Measurements from ENCODE around the gene FMO1. TPM values are rescaled to one million over a fixed set of nuclear protein-coding genes. Genes with fewer than 3 reads are reported as not detected.

Gene FMO1
- total RNA-seq, 4 donors from 2014 or later: 0.77 to 14.1 (median 2.7) TPM

- intact Hi-C loops (cut with DNase I; ENCODE audit: low total_unique reads): no loop called here
- DNase-seq: no peak
- H3K4me1 ChIP-seq: no peaks in the 10 kb centered on the region
- H3K27ac ChIP-seq: no peak overlapping the region
- no peaks in the 10 kb centered on the region for H3K9me3 ChIP-seq
- no peaks in the 10 kb centered on the region for H3K27me3 ChIP-seq
- H3K4me3 ChIP-seq: no peak overlapping the region
- no peaks in the 10 kb centered on the region for H3K36me3 ChIP-seq
- TF ChIP-seq CTCF (IDR thresholded peaks at IDR 0.05) (no peak), POLR2A (IDR thresholded peaks at IDR 0.05) (no peak)
These were observed 4.4 kb upstream of the FMO1 start for GRCh38 chr1:171243878-171244277.

- intact Hi-C loops (cut with DNase I; ENCODE audit: low total_unique reads): no loop called here
- Histone ChIP-seq H3K9me3 (no peaks in the 10 kb centered on the region), H3K4me1 (no peaks in the 10 kb centered on the region), H3K4me3 (no peak overlapping the region), H3K27ac (no peak overlapping the region), H3K27me3 (no peaks in the 10 kb centered on the region), H3K36me3 (no peaks in the 10 kb centered on the region)
- TF ChIP-seq POLR2A (IDR thresholded peaks at IDR 0.05) (no peak), CTCF (IDR thresholded peaks at IDR 0.05) (peak; percentile 47 to 60 (median 54))
- DNase-seq: no peak
These were observed 2.7 kb upstream of the FMO1 start for GRCh38 chr1:171245458-171246064.

GRCh38 chr1:171247501-171247900, 793 bp upstream of the FMO1 start:
- Histone ChIP-seq H3K36me3 (no peaks in the 10 kb centered on the region), H3K27ac (no peak overlapping the region), H3K4me1 (no peaks in the 10 kb centered on the region), H3K4me3 (no peak overlapping the region), H3K27me3 (no peaks in the 10 kb centered on the region), H3K9me3 (no peaks in the 10 kb centered on the region)
- no peak for TF ChIP-seq CTCF (IDR thresholded peaks at IDR 0.05)
- TF ChIP-seq POLR2A (IDR thresholded peaks at IDR 0.05): no peak
- intact Hi-C loops (cut with DNase I; ENCODE audit: low total_unique reads): no loop called here
- no peak for DNase-seq

- Histone ChIP-seq H3K27ac (no peak overlapping the region), H3K9me3 (no peaks in the 10 kb centered on the region), H3K4me3 (no peak overlapping the region), H3K27me3 (no peaks in the 10 kb centered on the region), H3K36me3 (no peaks in the 10 kb centered on the region), H3K4me1 (no peaks in the 10 kb centered on the region)
- no peak for DNase-seq
- no peak for TF ChIP-seq POLR2A (IDR thresholded peaks at IDR 0.05)
- no peak for TF ChIP-seq CTCF (IDR thresholded peaks at IDR 0.05)
- intact Hi-C loops (cut with DNase I; ENCODE audit: low total_unique reads): no loop called here
These were observed 547 bp downstream of the FMO1 start for GRCh38 chr1:171248841-171249240.

GRCh38 chr1:171250263-171250662, 2.0 kb downstream of the FMO1 start:
- Histone ChIP-seq H3K4me3 (no peak overlapping the region), H3K27me3 (no peaks in the 10 kb centered on the region), H3K27ac (no peak overlapping the region), H3K4me1 (no peaks in the 10 kb centered on the region), H3K36me3 (no peaks in the 10 kb centered on the region), H3K9me3 (no peaks in the 10 kb centered on the region)
- no peak for TF ChIP-seq CTCF (IDR thresholded peaks at IDR 0.05)
- no peak for TF ChIP-seq POLR2A (IDR thresholded peaks at IDR 0.05)
- DNase-seq: no peak
- intact Hi-C loops (cut with DNase I; ENCODE audit: low total_unique reads): no loop called here

Measured in uterus (tissue), 4 donors.